Measurements from ENCODE around the gene EBF3. TPM values are rescaled to one million over a fixed set of nuclear protein-coding genes. Genes with fewer than 3 reads are reported as not detected.

Gene EBF3
- total and polyA plus RNA-seq, 11 donors, result 3.6 to 8.8 (median 5.4) TPM

GRCh38 chr10:129939416-129940275 is 24.4 kb downstream of the EBF3 start:
- H3K9me3 ChIP-seq, result no peaks in the 10 kb centered on the region
- peaks cover 0 to 75% (median 51%) of the 10 kb centered on the region in 12 donors for H3K4me1 ChIP-seq
- no peak for TF ChIP-seq POLR2A (IDR thresholded peaks at IDR 0.05)
- TF ChIP-seq, protein P1, sequence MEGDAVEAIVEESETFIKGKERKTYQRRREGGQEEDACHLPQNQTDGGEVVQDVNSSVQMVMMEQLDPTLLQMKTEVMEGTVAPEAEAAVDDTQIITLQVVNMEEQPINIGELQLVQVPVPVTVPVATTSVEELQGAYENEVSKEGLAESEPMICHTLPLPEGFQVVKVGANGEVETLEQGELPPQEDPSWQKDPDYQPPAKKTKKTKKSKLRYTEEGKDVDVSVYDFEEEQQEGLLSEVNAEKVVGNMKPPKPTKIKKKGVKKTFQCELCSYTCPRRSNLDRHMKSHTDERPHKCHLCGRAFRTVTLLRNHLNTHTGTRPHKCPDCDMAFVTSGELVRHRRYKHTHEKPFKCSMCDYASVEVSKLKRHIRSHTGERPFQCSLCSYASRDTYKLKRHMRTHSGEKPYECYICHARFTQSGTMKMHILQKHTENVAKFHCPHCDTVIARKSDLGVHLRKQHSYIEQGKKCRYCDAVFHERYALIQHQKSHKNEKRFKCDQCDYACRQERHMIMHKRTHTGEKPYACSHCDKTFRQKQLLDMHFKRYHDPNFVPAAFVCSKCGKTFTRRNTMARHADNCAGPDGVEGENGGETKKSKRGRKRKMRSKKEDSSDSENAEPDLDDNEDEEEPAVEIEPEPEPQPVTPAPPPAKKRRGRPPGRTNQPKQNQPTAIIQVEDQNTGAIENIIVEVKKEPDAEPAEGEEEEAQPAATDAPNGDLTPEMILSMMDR (IDR thresholded peaks at IDR 0.05), result no peak
- peaks cover 0 to 7% (median 0%) of the 10 kb centered on the region in 9 donors for H3K36me3 ChIP-seq
- intact Hi-C loops (cut with DNase I), result loop anchor here in 2 of 10 donors (5.0 kb wide), 2 partner anchors 37 to 52 kb away; no protein-coding TSS in a partner anchor
- WGBS, 4 donors, result 48 to 59% (median 55%) methylated on average over 22 to 23 of the region's 23 CpGs
- H3K27ac ChIP-seq, result peak overlapping the region in 1 of 12 donors; percentile 10
- ATAC-seq (no peak), DNase-seq (peak in 2 of 5 donors; percentile 10 to 18)
- H3K4me3 ChIP-seq, result no peak overlapping the region
- H3K27me3 ChIP-seq, result no peaks in the 10 kb centered on the region

DNA sequence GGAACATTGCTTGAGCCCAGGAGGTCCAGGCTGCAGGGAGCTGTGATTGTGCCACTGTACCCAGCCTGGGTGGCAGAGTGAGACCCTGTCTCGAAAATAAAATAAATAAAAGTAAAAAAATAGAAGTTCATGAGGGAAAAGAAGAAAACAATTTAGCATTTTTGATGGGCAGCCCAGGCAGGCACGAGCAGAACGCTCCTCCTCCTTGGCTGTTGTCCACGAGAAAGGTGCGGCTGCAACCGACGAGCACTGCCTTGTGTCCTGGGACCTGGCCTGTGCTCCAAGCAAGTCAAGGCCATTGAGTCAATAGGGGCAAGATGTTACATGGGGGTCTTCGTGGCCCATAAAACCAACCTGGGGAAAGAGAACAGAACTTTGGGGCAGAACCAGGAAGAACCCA is 25.6 kb downstream of the EBF3 start:
- peaks cover 0 to 65% (median 42%) of the 10 kb centered on the region in 12 donors for H3K4me1 ChIP-seq
- DNase-seq (peak in 2 of 5 donors; percentile 21 to 26), ATAC-seq (no peak)
- intact Hi-C loops (cut with DNase I), result loop anchor here in 1 of 10 donors (5.0 kb wide), 1 partner anchor 36 kb away; no protein-coding TSS in a partner anchor
- no peaks in the 10 kb centered on the region for H3K27me3 ChIP-seq
- WGBS, 4 donors, result 64 to 73% (median 67%) methylated on average over 7 to 8 of the region's 8 CpGs
- H3K36me3 ChIP-seq, result peaks cover 0 to 7% (median 0%) of the 10 kb centered on the region in 9 donors
- no peak overlapping the region for H3K27ac ChIP-seq
- no peak overlapping the region for H3K4me3 ChIP-seq
- H3K9me3 ChIP-seq, result no peaks in the 10 kb centered on the region
- TF ChIP-seq, protein P1 (IDR thresholded peaks at IDR 0.05), result no peak
- TF ChIP-seq POLR2A (IDR thresholded peaks at IDR 0.05), result no peak

GRCh38 chr10:129937351-129937751 is 26.7 kb downstream of the EBF3 start:
- H3K4me3 ChIP-seq, result no peak overlapping the region
- H3K27me3 ChIP-seq, result no peaks in the 10 kb centered on the region
- H3K36me3 ChIP-seq, result peaks cover 0 to 7% (median 0%) of the 10 kb centered on the region in 9 donors
- WGBS, 4 donors, result 88 to 93% (median 92%) methylated on average over 9 to 10 of the region's 10 CpGs
- H3K9me3 ChIP-seq, result no peaks in the 10 kb centered on the region
- no peak for ATAC-seq
- intact Hi-C loops (cut with DNase I), result loop anchor here in 1 of 10 donors (5.0 kb wide), 1 partner anchor 35 kb away; no protein-coding TSS in a partner anchor
- TF ChIP-seq, protein P1 (IDR thresholded peaks at IDR 0.05), result no peak
- no peak for TF ChIP-seq POLR2A (IDR thresholded peaks at IDR 0.05)
- no peak overlapping the region for H3K27ac ChIP-seq
- peak in 1 of 5 donors; percentile 15 for DNase-seq
- peaks cover 0 to 54% (median 41%) of the 10 kb centered on the region in 12 donors for H3K4me1 ChIP-seq

DNA sequence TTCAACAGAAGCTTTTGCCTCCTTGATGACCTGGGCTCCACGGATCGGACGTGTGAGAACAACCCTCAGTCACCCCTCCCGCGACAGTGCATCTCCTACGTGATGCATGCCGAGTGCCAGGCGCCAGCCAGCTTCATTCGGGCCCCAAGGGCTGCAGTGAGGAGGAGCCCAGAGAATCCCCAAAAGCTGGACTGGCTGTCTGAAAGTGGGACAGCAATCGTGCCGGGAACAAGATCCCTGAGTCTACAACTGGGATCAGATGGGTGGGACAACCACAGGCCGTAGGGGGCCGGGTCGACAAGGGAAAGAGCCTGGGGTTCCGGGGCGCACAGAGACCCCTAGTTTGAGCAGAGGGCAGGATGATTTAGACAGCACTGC is 27.2 kb downstream of the EBF3 start:
- Histone ChIP-seq H3K36me3 (peaks cover 0 to 7% (median 0%) of the 10 kb centered on the region in 9 donors), H3K4me3 (no peak overlapping the region), H3K27me3 (no peaks in the 10 kb centered on the region), H3K4me1 (peaks cover 0 to 51% (median 41%) of the 10 kb centered on the region in 12 donors), H3K27ac (no peak overlapping the region), H3K9me3 (no peaks in the 10 kb centered on the region)
- peak in 1 of 5 donors; percentile 11 for DNase-seq
- no peak for ATAC-seq
- 84 to 91% (median 88%) methylated on average over 16 of the region's 16 CpGs for WGBS, 4 donors
- no peak for TF ChIP-seq POLR2A (IDR thresholded peaks at IDR 0.05)
- TF ChIP-seq, protein P1 (IDR thresholded peaks at IDR 0.05), result no peak
- intact Hi-C loops (cut with DNase I), result loop anchor here in 1 of 10 donors (5.0 kb wide), 1 partner anchor 35 kb away; no protein-coding TSS in a partner anchor
